ENCODE results near the gene ELMO1. TPM values are rescaled to one million over a fixed set of nuclear protein-coding genes. Genes with fewer than 3 reads are reported as not detected.

Gene ELMO1
- total and polyA plus RNA-seq, 2 experiments from 2014 or later, result 6.5 to 24.9 TPM

- Histone ChIP-seq H4K20me1 (replicated peaks; ENCODE audit: insufficient read depth) (no peaks in the 10 kb centered on the region), H3K27me3 (ENCODE audit: insufficient read depth) (no peaks in the 10 kb centered on the region), H3K4me3 (no peak overlapping the region), H2AFZ (no peak overlapping the region), H3K9me2 (ENCODE audit: insufficient read depth) (no peaks in the 10 kb centered on the region), H3F3A (replicated peaks; ENCODE audit: low read depth) (no peaks in the 10 kb centered on the region), H3K4me2 (no peak overlapping the region), H3K36me3 (ENCODE audit: insufficient read depth) (no peaks in the 10 kb centered on the region), H3K4me1 (ENCODE audit: insufficient read depth) (no peaks in the 10 kb centered on the region), H3K27ac (ENCODE audit: low read depth) (no peak overlapping the region), H3K79me2 (replicated peaks; ENCODE audit: insufficient read depth) (no peaks in the 10 kb centered on the region)
- DNase-seq (ENCODE audit: low spot score) (no peak), ATAC-seq (no peak)
- H3K9me3 Mint-ChIP-seq, result no peaks in the 10 kb centered on the region
- H3K27ac Mint-ChIP-seq, result no peak overlapping the region
- TF ChIP-seq NANOG (IDR thresholded peaks at IDR 0.05; ENCODE audit: borderline replicate concordance), result no peak
- no peak overlapping the region for H3K4me3 Mint-ChIP-seq
- H3K36me3 Mint-ChIP-seq (ENCODE audit: low read depth), result 0 out of 3 replicates have a peak, but pooled peaks cover 3% of the 10 kb centered on the region
- H3K4me1 Mint-ChIP-seq, result no peaks in the 10 kb centered on the region
- no peaks in the 10 kb centered on the region for H3K27me3 Mint-ChIP-seq (ENCODE audit: insufficient read depth, low read depth, poor library complexity)
Observed at GRCh38 chr7:37427276-37427940, 21.3 kb downstream of the ELMO1 start.

- Histone ChIP-seq H3K36me3 (ENCODE audit: insufficient read depth) (no peaks in the 10 kb centered on the region), H3K4me3 (no peak overlapping the region), H2AFZ (no peak overlapping the region), H3K27ac (ENCODE audit: low read depth) (no peak overlapping the region), H3F3A (replicated peaks; ENCODE audit: low read depth) (no peaks in the 10 kb centered on the region), H3K4me1 (ENCODE audit: insufficient read depth) (no peaks in the 10 kb centered on the region), H3K9me2 (ENCODE audit: insufficient read depth) (no peaks in the 10 kb centered on the region), H4K20me1 (replicated peaks; ENCODE audit: insufficient read depth) (no peaks in the 10 kb centered on the region), H3K79me2 (replicated peaks; ENCODE audit: insufficient read depth) (no peaks in the 10 kb centered on the region), H3K27me3 (ENCODE audit: insufficient read depth) (no peaks in the 10 kb centered on the region), H3K4me2 (no peak overlapping the region)
- H3K4me1 Mint-ChIP-seq, result no peaks in the 10 kb centered on the region
- no peaks in the 10 kb centered on the region for H3K9me3 Mint-ChIP-seq
- H3K27me3 Mint-ChIP-seq (ENCODE audit: insufficient read depth, low read depth, poor library complexity), result no peaks in the 10 kb centered on the region
- H3K36me3 Mint-ChIP-seq (ENCODE audit: low read depth), result 0 out of 3 replicates have a peak, but pooled peaks cover 3% of the 10 kb centered on the region
- DNase-seq (ENCODE audit: low spot score) (no peak), ATAC-seq (no peak)
- H3K27ac Mint-ChIP-seq, result no peak overlapping the region
- no peak overlapping the region for H3K4me3 Mint-ChIP-seq
- TF ChIP-seq CREB1 (CRISPR knock-in tag; IDR thresholded peaks at IDR 0.05; ENCODE audit: low read depth) (no peak), STAT1 (IDR thresholded peaks at IDR 0.05; ENCODE audit: unreplicated experiment) (no peak), ZNF462 (CRISPR knock-in tag; IDR thresholded peaks at IDR 0.05) (no peak), ZNF331 (CRISPR knock-in tag; IDR thresholded peaks at IDR 0.05; ENCODE audit: low read depth) (no peak), NANOG (IDR thresholded peaks at IDR 0.05; ENCODE audit: borderline replicate concordance) (no peak), ETS1 (IDR thresholded peaks at IDR 0.05) (no peak), ZNF114 (CRISPR knock-in tag; IDR thresholded peaks at IDR 0.05) (no peak), REST (IDR thresholded peaks at IDR 0.05; ENCODE audit: unreplicated experiment) (no peak), POLR2AphosphoS5 (IDR thresholded peaks at IDR 0.05; ENCODE audit: low read depth) (no peak)
Observed at GRCh38 chr7:37425498-37425897, 23.2 kb downstream of the ELMO1 start.

Data from GM23338 (cell line).